ENCODE results near the gene SOX13. TPM values are rescaled to one million over a fixed set of nuclear protein-coding genes. Genes with fewer than 3 reads are reported as not detected.

The SOX13 gene
- total and polyA plus RNA-seq, 9 of the 15 experiments (the other 6 are each of a cell fraction or from before 2014, with no cell fraction given): 0.03 to 0.35 (median 0.06) TPM; not detected in 5

GRCh38 chr1:204171751-204172178, 98.8 kb downstream of the SOX13 start (continued):
- TF ChIP-seq REST (IDR thresholded peaks at IDR 0.05; ENCODE audit: borderline replicate concordance) (no peak), REST (CRISPR knock-in tag; IDR thresholded peaks at IDR 0.05; ENCODE audit: low read depth) (peak; percentile 57; the same call in 1 of the 2 replicates), NFYB (IDR thresholded peaks at IDR 0.05; ENCODE audit: extremely low read depth, insufficient read length) (no peak), AFF4 (CRISPR knock-in tag; IDR thresholded peaks at IDR 0.05) (no peak), DDX20 (tag; IDR thresholded peaks at IDR 0.05; ENCODE audit: low read depth) (no peak), HDAC6 (IDR thresholded peaks at IDR 0.05; ENCODE audit: low read depth, low read length) (no peak), TEAD4 (IDR thresholded peaks at IDR 0.05; ENCODE audit: low read length) (no peak), TEAD4 (CRISPR knock-in tag; IDR thresholded peaks at IDR 0.05; ENCODE audit: borderline replicate concordance) (no peak), E2F1 (CRISPR knock-in tag; IDR thresholded peaks at IDR 0.05) (no peak)
